Activated T-helper 2 cell treated with anti-CD3 and anti-CD28 coated beads, Interferon-gamma antibody, Interleukin-2, Interleukin-4, amounts not matched to agents 10 μg/mL and 5 μg/mL and 100 μg/mL, durations not matched to agents 14 hours and 24 hours and 36 hours (primary cell): ENCODE results near the gene CPNE6. TPM values are rescaled to one million over a fixed set of nuclear protein-coding genes. Genes with fewer than 3 reads are reported as not detected.
A peak's percentile ranks its signal among the peaks of the same experiment; 100 is the strongest.

ENCODE experiments used
- DNase-seq: peaks from one replicate; pipeline ENCODE4 v3.0.0; 2021; ENCODE audit warnings: low spot score
- H3K27ac Mint-ChIP-seq: one replicate; pipeline ENCODE4 v1.8.0; 2021; ENCODE audit warnings: mixed read lengths
- H3K27me3 Mint-ChIP-seq: one replicate; pipeline ENCODE4 v1.8.0; 2021; ENCODE audit warnings: low read depth, mixed read lengths
- H3K36me3 Mint-ChIP-seq: one replicate; pipeline ENCODE4 v1.8.0; 2021; ENCODE audit warnings: low read depth, mixed read lengths
- H3K4me1 Mint-ChIP-seq: one replicate; pipeline ENCODE4 v1.8.0; 2021; ENCODE audit warnings: low read depth, mixed read lengths
- H3K4me3 Mint-ChIP-seq: one replicate; pipeline ENCODE4 v1.8.0; 2021; ENCODE audit warnings: low read depth, mild to moderate bottlenecking, moderate library complexity, mixed read lengths
- H3K9me3 Mint-ChIP-seq: one replicate; pipeline ENCODE4 v1.8.0; 2021; ENCODE audit warnings: mixed read lengths
- intact Hi-C: fragments of 100-400 bp; cut with micrococcal nuclease; formaldehyde crosslinking; loops from one replicate; pipeline ENCODE4 v1.15.1; 2023
- total RNA-seq: library from RNA; stranded (reverse); gene quantifications from 2 replicates; pipeline ENCODE4 v1.2.3, GENCODE V29; 2022

Gene CPNE6
- total RNA-seq, 1 donor from 2014 or later = not detected

DNA sequence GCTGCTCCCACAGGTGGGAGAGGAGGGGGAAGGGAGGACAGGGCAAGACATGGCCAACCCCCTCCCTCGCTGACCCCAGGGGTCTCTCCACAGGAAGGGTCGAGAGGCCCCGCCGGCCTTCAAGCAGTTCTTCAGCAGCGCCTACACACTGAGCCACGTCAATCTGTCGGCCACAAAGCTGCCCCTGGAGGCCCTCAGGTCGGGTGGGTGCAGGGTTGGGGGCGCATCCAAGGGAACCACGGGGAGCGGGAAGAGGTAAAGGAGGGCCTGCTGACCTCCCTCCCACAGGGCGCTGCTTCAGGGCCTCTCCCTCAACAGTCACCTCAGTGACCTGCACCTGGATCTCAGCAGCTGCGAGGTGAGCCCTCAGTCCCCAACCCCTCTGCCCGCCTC is 13.5 kb upstream of the CPNE6 start:
- Mint-ChIP-seq H3K4me3 (no peak overlapping the region), H3K4me1 (peaks cover 8% of the 10 kb centered on the region), H3K27me3 (peaks cover 6% of the 10 kb centered on the region), H3K27ac (no peak overlapping the region), H3K36me3 (no peaks in the 10 kb centered on the region), H3K9me3 (no peaks in the 10 kb centered on the region)
- intact Hi-C loops = loop anchor here (1.0 to 5.0 kb wide), 3 partner anchors 32 to 104 kb away; partner anchors contain the start of gene IRF9
- no peak for DNase-seq

- Mint-ChIP-seq H3K4me3 (no peak overlapping the region), H3K36me3 (no peaks in the 10 kb centered on the region), H3K27ac (no peak overlapping the region), H3K4me1 (peaks cover 3% of the 10 kb centered on the region), H3K9me3 (no peaks in the 10 kb centered on the region), H3K27me3 (peaks cover 3% of the 10 kb centered on the region)
- intact Hi-C loops = loop anchor here (1.0 to 5.0 kb wide), 3 partner anchors 32 to 104 kb away; partner anchors contain the start of gene IRF9
- DNase-seq = peak; percentile 38
Measured at GRCh38 chr14:24058260-24058950, 13.0 kb upstream of the CPNE6 start.

GRCh38 chr14:24058951-24059475 is 12.3 kb upstream of the CPNE6 start:
- DNase-seq = no peak
- no peak overlapping the region for H3K4me3 Mint-ChIP-seq
- no peaks in the 10 kb centered on the region for H3K36me3 Mint-ChIP-seq
- no peaks in the 10 kb centered on the region for H3K4me1 Mint-ChIP-seq
- intact Hi-C loops = loop anchor here (1.0 to 5.0 kb wide), 3 partner anchors 31 to 103 kb away; partner anchors contain the start of gene IRF9
- H3K9me3 Mint-ChIP-seq = no peaks in the 10 kb centered on the region
- H3K27me3 Mint-ChIP-seq = no peaks in the 10 kb centered on the region
- H3K27ac Mint-ChIP-seq = no peak overlapping the region

GRCh38 chr14:24059841-24060388 is 11.4 kb upstream of the CPNE6 start:
- Mint-ChIP-seq H3K36me3 (no peaks in the 10 kb centered on the region), H3K4me1 (no peaks in the 10 kb centered on the region), H3K4me3 (no peak overlapping the region), H3K27me3 (no peaks in the 10 kb centered on the region), H3K27ac (no peak overlapping the region), H3K9me3 (no peaks in the 10 kb centered on the region)
- DNase-seq = no peak
- intact Hi-C loops = loop anchor here (5.0 kb wide), 1 partner anchor 102 kb away; the partner anchor contains the start of gene IRF9

DNA sequence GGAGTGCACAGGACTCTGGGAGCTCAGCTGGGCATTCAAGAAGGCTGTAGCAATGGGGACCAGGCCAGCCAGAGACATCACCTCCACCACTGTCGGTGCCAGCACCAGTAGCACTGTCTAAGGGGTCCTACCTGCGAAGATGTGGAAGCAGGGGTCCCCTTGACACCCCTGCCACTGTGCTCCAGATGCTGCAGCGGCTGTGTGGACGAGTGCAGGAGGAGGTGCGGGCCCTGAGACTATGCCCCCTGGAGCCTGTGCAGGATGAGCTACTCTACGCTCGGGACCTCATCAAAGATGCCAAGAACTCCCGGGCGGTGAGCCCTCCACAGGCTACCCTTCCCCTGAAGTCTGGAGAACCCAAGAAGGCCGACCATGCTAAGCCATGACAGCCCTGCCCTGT is 10.9 kb upstream of the CPNE6 start:
- DNase-seq = no peak
- no peak overlapping the region for H3K27ac Mint-ChIP-seq
- H3K4me1 Mint-ChIP-seq = no peaks in the 10 kb centered on the region
- no peak overlapping the region for H3K4me3 Mint-ChIP-seq
- H3K27me3 Mint-ChIP-seq = no peaks in the 10 kb centered on the region
- H3K36me3 Mint-ChIP-seq = no peaks in the 10 kb centered on the region
- intact Hi-C loops = no loop called here
- no peaks in the 10 kb centered on the region for H3K9me3 Mint-ChIP-seq

DNA sequence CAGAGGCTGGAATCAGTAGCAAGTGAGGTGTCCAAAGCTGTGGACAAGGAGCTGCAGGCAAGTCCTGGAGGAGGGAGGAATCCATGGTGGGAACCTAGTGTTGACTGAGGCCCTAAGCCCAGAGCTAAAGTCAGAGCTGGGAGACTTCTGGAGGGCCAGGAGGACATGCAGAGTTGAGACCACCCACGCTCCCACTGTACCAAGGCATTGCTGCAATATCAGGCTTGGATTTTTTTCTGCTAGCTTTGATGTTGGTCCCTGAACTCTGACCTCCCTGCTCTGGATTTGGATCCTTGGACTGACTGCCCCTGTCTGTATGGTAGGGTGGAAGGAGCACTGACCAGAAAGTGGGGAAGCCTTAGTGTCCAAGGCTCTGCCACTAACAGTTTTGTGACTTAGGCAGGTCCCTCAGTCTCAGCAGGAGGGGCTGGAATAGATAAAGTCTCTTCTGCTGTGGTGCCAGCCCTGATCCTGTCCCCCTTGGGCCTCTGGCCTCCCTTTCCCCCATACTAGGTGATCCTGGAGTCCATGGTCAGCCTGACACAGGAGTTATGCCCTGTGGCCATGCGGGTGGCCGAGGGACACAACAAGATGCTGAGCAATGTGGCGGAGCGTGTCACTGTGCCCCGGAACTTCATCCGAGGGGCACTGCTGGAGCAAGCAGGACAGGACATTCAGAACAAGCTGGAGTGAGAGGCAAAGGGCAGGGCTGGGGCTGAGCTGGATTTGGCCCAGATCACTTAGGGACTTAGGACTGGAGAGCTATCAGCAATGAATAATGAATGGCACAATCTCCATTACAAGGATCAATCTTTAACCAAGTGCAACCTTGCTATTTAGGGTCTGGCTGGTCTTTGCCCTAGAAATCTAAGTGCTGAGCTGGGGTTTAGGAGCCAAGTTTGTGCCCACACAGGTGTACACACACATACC is 10.1 kb upstream of the CPNE6 start:
- intact Hi-C loops = no loop called here
- no peak overlapping the region for H3K4me3 Mint-ChIP-seq
- H3K27ac Mint-ChIP-seq = no peak overlapping the region
- no peaks in the 10 kb centered on the region for H3K4me1 Mint-ChIP-seq
- H3K27me3 Mint-ChIP-seq = no peaks in the 10 kb centered on the region
- no peaks in the 10 kb centered on the region for H3K36me3 Mint-ChIP-seq
- no peak for DNase-seq
- H3K9me3 Mint-ChIP-seq = no peaks in the 10 kb centered on the region

- H3K36me3 Mint-ChIP-seq = no peaks in the 10 kb centered on the region
- H3K27ac Mint-ChIP-seq = no peak overlapping the region
- no peaks in the 10 kb centered on the region for H3K9me3 Mint-ChIP-seq
Measured at GRCh38 chr14:24062216-24062980, 9.0 kb upstream of the CPNE6 start.

GRCh38 chr14:24063263-24063836 is 8.0 kb upstream of the CPNE6 start:
- H3K4me1 Mint-ChIP-seq = no peaks in the 10 kb centered on the region
- no peaks in the 10 kb centered on the region for H3K9me3 Mint-ChIP-seq
- H3K4me3 Mint-ChIP-seq = no peak overlapping the region
- DNase-seq = no peak
- H3K27ac Mint-ChIP-seq = no peak overlapping the region
- H3K27me3 Mint-ChIP-seq = no peaks in the 10 kb centered on the region
- H3K36me3 Mint-ChIP-seq = no peaks in the 10 kb centered on the region
- intact Hi-C loops = no loop called here

More at GRCh38 chr14:24062216-24062980, 9.0 kb upstream of the CPNE6 start:
- DNase-seq = no peak
- Mint-ChIP-seq H3K4me1 (no peaks in the 10 kb centered on the region), H3K27me3 (no peaks in the 10 kb centered on the region), H3K4me3 (no peak overlapping the region)
- intact Hi-C loops = no loop called here

- DNase-seq = no peak
- Mint-ChIP-seq H3K27me3 (no peaks in the 10 kb centered on the region), H3K4me1 (no peaks in the 10 kb centered on the region), H3K4me3 (no peak overlapping the region), H3K36me3 (no peaks in the 10 kb centered on the region), H3K27ac (no peak overlapping the region), H3K9me3 (no peaks in the 10 kb centered on the region)
- intact Hi-C loops = no loop called here
Measured at GRCh38 chr14:24064091-24064795, 7.1 kb upstream of the CPNE6 start.

DNA sequence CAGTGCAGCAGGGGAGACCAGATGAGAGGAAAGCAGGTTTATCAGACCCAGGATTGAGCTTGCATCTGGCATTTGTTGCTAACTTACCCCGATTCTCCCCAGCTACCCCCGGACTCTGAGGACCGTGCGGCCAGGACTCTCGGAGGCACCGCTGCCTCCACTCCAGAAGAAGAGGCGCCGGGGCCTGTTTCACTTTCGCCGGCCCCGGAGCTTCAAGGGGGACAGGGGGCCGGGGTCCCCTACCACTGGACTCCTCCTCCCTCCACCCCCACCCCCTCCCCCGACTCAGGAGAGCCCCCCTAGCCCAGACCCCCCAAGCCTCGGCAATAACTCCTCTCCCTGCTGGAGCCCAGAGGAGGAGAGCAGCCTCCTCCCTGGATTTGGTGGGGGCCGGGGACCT is 6.5 kb upstream of the CPNE6 start:
- intact Hi-C loops = no loop called here
- DNase-seq = no peak
- Mint-ChIP-seq H3K4me3 (no peak overlapping the region), H3K36me3 (no peaks in the 10 kb centered on the region), H3K27ac (no peak overlapping the region), H3K27me3 (no peaks in the 10 kb centered on the region), H3K9me3 (no peaks in the 10 kb centered on the region), H3K4me1 (no peaks in the 10 kb centered on the region)

DNA sequence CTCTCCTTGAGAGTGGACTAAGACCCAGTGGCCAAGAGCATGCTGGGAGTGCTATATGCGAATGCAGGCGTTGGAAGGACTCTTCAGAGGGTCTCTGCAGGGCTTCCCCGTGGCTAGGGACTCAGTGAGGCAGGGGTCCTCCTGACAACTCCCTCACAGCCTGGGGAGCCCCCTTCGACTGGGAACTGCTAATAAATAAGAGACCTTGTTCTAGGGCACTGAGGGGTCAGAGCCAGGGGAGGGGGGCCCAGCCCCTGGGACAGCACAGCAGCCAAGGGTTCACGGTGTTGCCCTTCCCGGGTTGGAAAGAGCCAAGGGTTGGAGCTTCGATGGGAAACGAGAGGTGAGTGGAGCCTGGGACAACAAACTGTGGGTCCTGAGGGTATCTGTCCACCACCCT is 6.0 kb upstream of the CPNE6 start:
- no peaks in the 10 kb centered on the region for H3K36me3 Mint-ChIP-seq
- H3K4me1 Mint-ChIP-seq = no peaks in the 10 kb centered on the region
- H3K27me3 Mint-ChIP-seq = peaks cover 3% of the 10 kb centered on the region
- DNase-seq = no peak
- no peak overlapping the region for H3K4me3 Mint-ChIP-seq
- intact Hi-C loops = no loop called here
- no peak overlapping the region for H3K27ac Mint-ChIP-seq
- no peaks in the 10 kb centered on the region for H3K9me3 Mint-ChIP-seq
